Measurements from ENCODE around the gene SLC2A3.
"Not testable (repeated sequence)": the region's sequence is repeated elsewhere in the genome, so short reads cannot be mapped to it uniquely, and the experiment has no call there.

Gene SLC2A3

DNA sequence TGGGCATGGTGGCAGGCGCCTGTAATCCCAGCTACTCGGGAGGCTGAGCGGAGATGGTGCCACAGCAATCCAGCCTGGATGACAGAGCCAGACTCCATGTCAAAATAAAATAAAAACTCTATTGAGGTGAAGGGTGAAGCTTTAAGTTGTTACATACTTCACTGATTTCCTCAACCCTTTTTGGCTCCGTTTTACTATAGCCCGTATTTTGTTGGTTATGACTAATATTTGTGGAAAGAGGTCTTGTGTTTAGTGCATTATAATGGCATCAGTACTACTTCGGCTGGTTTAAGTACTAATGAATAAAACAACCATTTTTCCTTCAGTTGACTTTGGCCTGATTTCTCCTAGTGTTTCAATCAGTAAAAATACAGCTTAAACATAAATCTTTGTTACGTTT is 36.2 kb downstream of the SLC2A3 start:
- TF ChIP-seq ZNF8 (CRISPR knock-in tag; IDR thresholded peaks at IDR 0.05) = no peak
- no peak for TF ChIP-seq TCF4 (CRISPR knock-in tag; IDR thresholded peaks at IDR 0.05; ENCODE audit: borderline replicate concordance)
- TF ChIP-seq, protein P1, sequence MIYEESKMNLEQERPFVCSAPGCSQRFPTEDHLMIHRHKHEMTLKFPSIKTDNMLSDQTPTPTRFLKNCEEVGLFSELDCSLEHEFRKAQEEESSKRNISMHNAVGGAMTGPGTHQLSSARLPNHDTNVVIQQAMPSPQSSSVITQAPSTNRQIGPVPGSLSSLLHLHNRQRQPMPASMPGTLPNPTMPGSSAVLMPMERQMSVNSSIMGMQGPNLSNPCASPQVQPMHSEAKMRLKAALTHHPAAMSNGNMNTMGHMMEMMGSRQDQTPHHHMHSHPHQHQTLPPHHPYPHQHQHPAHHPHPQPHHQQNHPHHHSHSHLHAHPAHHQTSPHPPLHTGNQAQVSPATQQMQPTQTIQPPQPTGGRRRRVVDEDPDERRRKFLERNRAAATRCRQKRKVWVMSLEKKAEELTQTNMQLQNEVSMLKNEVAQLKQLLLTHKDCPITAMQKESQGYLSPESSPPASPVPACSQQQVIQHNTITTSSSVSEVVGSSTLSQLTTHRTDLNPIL (CRISPR knock-in tag; IDR thresholded peaks at IDR 0.05; ENCODE audit: low read depth) = no peak
- no peak for TF ChIP-seq OSR1 (CRISPR knock-in tag; IDR thresholded peaks at IDR 0.05)
- TF ChIP-seq TOX (CRISPR knock-in tag; IDR thresholded peaks at IDR 0.05; ENCODE audit: borderline replicate concordance) = no peak
- TF ChIP-seq, protein P2, sequence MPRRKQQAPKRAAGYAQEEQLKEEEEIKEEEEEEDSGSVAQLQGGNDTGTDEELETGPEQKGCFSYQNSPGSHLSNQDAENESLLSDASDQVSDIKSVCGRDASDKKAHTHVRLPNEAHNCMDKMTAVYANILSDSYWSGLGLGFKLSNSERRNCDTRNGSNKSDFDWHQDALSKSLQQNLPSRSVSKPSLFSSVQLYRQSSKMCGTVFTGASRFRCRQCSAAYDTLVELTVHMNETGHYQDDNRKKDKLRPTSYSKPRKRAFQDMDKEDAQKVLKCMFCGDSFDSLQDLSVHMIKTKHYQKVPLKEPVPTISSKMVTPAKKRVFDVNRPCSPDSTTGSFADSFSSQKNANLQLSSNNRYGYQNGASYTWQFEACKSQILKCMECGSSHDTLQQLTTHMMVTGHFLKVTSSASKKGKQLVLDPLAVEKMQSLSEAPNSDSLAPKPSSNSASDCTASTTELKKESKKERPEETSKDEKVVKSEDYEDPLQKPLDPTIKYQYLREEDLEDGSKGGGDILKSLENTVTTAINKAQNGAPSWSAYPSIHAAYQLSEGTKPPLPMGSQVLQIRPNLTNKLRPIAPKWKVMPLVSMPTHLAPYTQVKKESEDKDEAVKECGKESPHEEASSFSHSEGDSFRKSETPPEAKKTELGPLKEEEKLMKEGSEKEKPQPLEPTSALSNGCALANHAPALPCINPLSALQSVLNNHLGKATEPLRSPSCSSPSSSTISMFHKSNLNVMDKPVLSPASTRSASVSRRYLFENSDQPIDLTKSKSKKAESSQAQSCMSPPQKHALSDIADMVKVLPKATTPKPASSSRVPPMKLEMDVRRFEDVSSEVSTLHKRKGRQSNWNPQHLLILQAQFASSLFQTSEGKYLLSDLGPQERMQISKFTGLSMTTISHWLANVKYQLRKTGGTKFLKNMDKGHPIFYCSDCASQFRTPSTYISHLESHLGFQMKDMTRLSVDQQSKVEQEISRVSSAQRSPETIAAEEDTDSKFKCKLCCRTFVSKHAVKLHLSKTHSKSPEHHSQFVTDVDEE (CRISPR knock-in tag; IDR thresholded peaks at IDR 0.05) = no peak
- no peak for TF ChIP-seq ARNTL (CRISPR knock-in tag; IDR thresholded peaks at IDR 0.05; ENCODE audit: borderline replicate concordance, low read depth)
- TF ChIP-seq ISL1 (CRISPR knock-in tag; IDR thresholded peaks at IDR 0.05) = no peak
- ATAC-seq = no peak

DNA sequence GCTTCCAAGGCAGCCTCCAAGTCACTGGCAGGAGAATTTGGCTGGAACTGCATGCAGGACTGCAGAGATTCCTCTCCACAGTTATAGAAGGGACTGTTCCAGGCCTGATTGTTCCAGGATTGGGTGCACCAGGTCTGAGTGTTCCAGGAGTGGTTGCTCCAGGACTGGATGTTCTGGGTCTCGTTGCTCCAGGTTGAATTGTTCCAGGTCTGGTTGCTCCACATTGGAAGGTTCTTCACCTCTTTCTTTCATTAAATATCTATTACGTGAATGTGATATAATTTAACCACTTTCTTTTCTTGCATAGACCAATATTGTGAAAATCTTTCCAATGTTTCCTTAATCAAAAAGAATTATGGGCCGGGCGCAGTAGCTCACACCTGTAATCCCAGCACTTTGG is 39.3 kb downstream of the SLC2A3 start:
- not testable (repeated sequence) for ATAC-seq

DNA sequence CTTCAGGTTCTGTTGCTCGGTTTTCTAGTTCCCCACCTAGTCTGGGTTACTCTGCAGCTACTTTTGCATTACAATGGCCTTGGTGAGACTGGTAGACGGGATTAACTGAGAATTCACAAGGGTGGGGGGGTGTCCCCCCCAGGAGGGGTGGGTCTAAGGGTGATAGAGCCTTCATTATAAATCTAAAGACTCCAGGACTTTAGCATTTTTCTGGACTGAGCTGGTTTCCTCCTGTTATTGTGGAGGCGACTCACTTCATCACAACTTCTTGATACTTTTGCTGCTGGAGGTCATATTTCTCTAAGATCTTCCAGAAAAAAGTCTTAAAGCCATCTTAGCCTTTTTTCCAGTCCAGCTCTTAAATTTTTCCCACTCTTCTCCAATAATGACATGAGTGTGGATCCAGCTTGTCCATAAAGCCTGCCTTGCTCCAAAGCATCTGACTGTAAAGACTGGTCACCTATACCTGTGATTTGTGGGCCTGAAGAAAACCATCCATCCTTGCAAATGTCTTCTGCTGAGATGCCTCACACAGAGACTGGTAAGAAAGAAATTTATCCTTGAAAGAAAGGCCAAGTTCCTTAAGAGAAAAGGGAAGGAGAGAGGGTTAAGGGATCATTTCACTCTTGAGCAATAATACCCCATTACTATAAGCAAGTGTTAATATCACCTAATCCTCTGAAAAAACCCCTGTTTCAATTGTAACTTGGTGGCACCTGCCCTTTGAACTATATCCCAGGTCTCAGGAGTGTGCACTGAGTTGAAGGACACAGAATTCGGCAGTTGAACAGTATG is 43.6 kb downstream of the SLC2A3 start:
- ATAC-seq = no peak
- no peak for TF ChIP-seq BACH2 (CRISPR knock-in tag; IDR thresholded peaks at IDR 0.05; ENCODE audit: borderline replicate concordance)
- TF ChIP-seq GLIS3 (CRISPR knock-in tag; IDR thresholded peaks at IDR 0.05) = no peak
- no peak for TF ChIP-seq ESRRG (CRISPR knock-in tag; IDR thresholded peaks at IDR 0.05)
- TF ChIP-seq ZFP3 (CRISPR knock-in tag; IDR thresholded peaks at IDR 0.05) = no peak
- TF ChIP-seq, protein P3, sequence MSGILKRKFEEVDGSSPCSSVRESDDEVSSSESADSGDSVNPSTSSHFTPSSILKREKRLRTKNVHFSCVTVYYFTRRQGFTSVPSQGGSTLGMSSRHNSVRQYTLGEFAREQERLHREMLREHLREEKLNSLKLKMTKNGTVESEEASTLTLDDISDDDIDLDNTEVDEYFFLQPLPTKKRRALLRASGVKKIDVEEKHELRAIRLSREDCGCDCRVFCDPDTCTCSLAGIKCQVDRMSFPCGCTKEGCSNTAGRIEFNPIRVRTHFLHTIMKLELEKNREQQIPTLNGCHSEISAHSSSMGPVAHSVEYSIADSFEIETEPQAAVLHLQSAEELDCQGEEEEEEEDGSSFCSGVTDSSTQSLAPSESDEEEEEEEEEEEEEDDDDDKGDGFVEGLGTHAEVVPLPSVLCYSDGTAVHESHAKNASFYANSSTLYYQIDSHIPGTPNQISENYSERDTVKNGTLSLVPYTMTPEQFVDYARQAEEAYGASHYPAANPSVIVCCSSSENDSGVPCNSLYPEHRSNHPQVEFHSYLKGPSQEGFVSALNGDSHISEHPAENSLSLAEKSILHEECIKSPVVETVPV (CRISPR knock-in tag; IDR thresholded peaks at IDR 0.05) = no peak

DNA sequence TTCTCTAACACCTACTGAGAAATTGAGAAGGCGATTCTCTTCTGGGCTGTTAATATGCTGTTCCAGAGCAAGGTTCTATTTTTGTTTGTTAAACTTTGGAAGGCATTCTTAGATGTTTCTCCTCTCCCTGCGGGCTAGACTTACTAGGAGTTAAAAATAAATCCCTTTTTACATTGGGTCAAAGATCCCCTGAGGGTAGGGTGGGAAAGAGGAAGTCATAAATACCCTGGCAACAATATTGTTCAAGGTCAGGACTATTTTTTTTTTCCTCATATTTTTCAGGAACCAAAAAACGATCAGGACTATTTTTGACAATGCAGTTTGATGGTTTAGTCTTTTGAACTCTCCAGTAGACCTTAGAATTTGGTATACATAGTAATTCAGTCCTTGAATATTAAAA is 51.3 kb downstream of the SLC2A3 start:
- TF ChIP-seq, protein P4, sequence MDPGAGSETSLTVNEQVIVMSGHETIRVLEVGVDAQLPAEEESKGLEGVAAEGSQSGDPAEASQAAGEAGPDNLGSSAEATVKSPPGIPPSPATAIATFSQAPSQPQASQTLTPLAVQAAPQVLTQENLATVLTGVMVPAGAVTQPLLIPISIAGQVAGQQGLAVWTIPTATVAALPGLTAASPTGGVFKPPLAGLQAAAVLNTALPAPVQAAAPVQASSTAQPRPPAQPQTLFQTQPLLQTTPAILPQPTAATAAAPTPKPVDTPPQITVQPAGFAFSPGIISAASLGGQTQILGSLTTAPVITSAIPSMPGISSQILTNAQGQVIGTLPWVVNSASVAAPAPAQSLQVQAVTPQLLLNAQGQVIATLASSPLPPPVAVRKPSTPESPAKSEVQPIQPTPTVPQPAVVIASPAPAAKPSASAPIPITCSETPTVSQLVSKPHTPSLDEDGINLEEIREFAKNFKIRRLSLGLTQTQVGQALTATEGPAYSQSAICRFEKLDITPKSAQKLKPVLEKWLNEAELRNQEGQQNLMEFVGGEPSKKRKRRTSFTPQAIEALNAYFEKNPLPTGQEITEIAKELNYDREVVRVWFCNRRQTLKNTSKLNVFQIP (CRISPR knock-in tag; IDR thresholded peaks at IDR 0.05; ENCODE audit: borderline replicate concordance, low read depth) = no peak
- no peak for ATAC-seq

DNA sequence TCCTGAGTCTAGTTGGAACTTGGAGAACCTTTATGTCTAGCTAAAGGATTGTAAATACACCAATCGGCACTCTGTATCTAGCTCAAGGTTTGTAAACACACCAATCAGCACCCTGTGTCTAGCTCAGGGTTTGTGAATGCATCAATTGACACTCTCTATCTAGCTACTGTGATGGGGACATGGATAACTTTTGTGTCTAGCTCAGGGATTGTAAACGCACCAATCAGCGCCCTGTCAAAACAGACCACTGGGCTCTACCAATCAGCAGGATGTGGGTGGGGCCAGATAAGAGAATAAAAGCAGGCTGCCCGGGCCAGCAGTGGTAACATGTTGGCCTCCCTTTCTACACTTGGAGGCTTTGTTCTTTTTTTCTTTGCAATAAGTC is 54.3 kb downstream of the SLC2A3 start:
- ATAC-seq = not testable (repeated sequence)

DNA sequence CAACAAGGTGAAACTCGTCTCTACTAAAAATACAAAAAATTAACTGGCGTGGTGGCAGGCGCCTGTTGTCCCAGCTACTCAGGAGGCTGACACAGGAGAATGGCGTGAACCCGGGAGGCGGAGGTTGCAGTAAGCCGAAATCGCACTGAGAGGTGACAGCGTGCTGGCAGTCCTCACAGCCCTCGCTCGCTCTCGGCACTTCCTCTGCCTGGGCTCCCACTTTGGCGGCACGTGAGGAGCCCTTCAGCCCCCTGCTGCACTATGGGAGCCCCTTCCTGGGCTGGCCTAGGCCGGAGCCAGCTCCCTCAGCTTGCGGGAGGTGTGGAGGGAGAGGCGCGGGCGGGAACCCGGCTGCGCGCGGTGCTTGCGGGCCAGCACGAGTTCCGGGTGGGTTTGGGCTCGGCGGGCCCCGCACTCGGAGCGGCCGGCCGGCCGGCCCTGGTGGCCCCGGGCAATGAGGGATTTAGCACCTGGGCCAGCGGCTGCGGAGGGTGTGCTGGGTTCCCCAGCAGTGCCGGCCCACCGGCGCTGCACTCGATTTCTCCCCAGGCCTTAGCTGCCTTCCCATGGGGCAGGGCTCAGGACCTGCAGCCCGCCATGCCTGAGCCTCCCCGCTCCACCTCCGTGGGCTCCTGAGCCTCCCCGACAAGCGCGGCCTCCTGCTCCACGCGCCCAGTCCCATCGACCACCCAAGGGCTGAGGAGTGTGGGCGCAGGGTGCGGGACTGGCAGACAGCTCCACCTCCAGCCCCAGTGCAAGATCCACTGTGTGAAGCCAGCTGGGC is 54.8 kb downstream of the SLC2A3 start:
- ATAC-seq = not testable (repeated sequence)

DNA sequence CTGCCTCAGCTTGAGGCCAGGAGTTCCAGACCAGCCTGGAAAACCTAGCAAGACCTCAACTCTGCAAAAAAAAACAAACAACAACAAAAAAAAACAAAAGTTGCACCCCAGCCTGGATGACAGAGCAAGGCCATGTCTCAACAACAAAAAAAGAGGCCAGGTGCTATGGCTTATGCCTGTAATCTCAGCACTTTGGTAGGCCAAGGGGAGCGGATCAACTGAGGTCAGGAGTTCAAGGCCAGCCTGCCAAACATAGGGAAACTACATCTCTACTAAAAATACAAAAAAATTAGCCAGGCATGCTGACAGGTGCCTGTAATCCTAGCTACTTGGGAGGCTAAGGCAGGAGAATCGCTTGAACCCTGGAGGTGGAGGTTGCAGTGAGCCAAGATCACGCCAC is 56.7 kb downstream of the SLC2A3 start:
- no peak for ATAC-seq
- TF ChIP-seq, protein P3 (CRISPR knock-in tag; IDR thresholded peaks at IDR 0.05) = no peak
- TF ChIP-seq OSR1 (CRISPR knock-in tag; IDR thresholded peaks at IDR 0.05) (no peak), ZNF70 (CRISPR knock-in tag; IDR thresholded peaks at IDR 0.05) (no peak), BACH2 (CRISPR knock-in tag; IDR thresholded peaks at IDR 0.05; ENCODE audit: borderline replicate concordance) (no peak), ISL1 (CRISPR knock-in tag; IDR thresholded peaks at IDR 0.05) (no peak)
- TF ChIP-seq, protein P5, sequence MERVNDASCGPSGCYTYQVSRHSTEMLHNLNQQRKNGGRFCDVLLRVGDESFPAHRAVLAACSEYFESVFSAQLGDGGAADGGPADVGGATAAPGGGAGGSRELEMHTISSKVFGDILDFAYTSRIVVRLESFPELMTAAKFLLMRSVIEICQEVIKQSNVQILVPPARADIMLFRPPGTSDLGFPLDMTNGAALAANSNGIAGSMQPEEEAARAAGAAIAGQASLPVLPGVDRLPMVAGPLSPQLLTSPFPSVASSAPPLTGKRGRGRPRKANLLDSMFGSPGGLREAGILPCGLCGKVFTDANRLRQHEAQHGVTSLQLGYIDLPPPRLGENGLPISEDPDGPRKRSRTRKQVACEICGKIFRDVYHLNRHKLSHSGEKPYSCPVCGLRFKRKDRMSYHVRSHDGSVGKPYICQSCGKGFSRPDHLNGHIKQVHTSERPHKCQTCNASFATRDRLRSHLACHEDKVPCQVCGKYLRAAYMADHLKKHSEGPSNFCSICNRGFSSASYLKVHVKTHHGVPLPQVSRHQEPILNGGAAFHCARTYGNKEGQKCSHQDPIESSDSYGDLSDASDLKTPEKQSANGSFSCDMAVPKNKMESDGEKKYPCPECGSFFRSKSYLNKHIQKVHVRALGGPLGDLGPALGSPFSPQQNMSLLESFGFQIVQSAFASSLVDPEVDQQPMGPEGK (CRISPR knock-in tag; IDR thresholded peaks at IDR 0.05; ENCODE audit: borderline replicate concordance) = no peak
- TF ChIP-seq, protein P4 (CRISPR knock-in tag; IDR thresholded peaks at IDR 0.05; ENCODE audit: borderline replicate concordance, low read depth) = no peak

Data from SK-N-SH treated with all-trans-retinoic acid at 6 μM for 48 hours (cell line).